Skeletal muscle tissue (tissue), 4 donors: ENCODE results near the gene NCF2. TPM values are rescaled to one million over a fixed set of nuclear protein-coding genes. Genes with fewer than 3 reads are reported as not detected.

Experiments
- H3K27ac ChIP-seq: one replicate; pipeline ENCODE4 v1.7.0; 2013; ENCODE audit warnings: mild to moderate bottlenecking, low read depth, low read length, inconsistent platforms
- H3K27me3 ChIP-seq, 3 donors: one replicate each; pipeline ENCODE4 v1.7.0; 2013; ENCODE audit warnings: low read length in 3 of 3; ENCODE audit not compliant: control insufficient read depth in 3 of 3, insufficient read depth in 3 of 3
- H3K36me3 ChIP-seq, 3 donors: one replicate each; pipeline ENCODE4 v1.7.0; 2013; ENCODE audit warnings: low read length in 3 of 3; ENCODE audit not compliant: control insufficient read depth in 3 of 3, insufficient read depth in 3 of 3
- H3K4me1 ChIP-seq, 3 donors: one replicate each; pipeline ENCODE4 v1.7.0; 2013; ENCODE audit warnings: low read length in 3 of 3, mild to moderate bottlenecking in 3 of 3; ENCODE audit not compliant: control insufficient read depth in 3 of 3, insufficient read depth in 3 of 3
- H3K4me3 ChIP-seq, 3 donors: one replicate each; pipeline ENCODE4 v1.7.0; 2013; ENCODE audit warnings: low read length in 3 of 3
- H3K9ac ChIP-seq, 3 donors: one replicate each; pipeline ENCODE4 v1.7.0; 2013; ENCODE audit warnings: low read length in 3 of 3, mild to moderate bottlenecking in 3 of 3, moderate library complexity in 2 of 3, low read depth in 1 of 3
- H3K9me3 ChIP-seq, 3 donors: one replicate each; pipeline ENCODE4 v1.7.0; 2013; ENCODE audit warnings: low read length in 3 of 3; ENCODE audit not compliant: control insufficient read depth in 3 of 3
- total RNA-seq: library from RNA; depleted of rRNA; stranded (reverse); fragments of >200 nt; gene quantifications from one replicate; pipeline ENCODE4 v1.2.3, GENCODE V29; 2014
- donor health status: Osteomylitis.

The NCF2 gene
- total RNA-seq, 1 donor from 2014 or later = 8.9 TPM

- no peaks in the 10 kb centered on the region for H3K27me3 ChIP-seq
- H3K9ac ChIP-seq = no peak overlapping the region
- H3K4me1 ChIP-seq = no peaks in the 10 kb centered on the region
- H3K27ac ChIP-seq = no peak overlapping the region
- H3K36me3 ChIP-seq = peaks cover 8 to 31% (median 25%) of the 10 kb centered on the region in 3 donors
- H3K4me3 ChIP-seq = no peak overlapping the region
- H3K9me3 ChIP-seq = no peaks in the 10 kb centered on the region
Measured at GRCh38 chr1:183516725-183517124, 73.5 kb downstream of the NCF2 start.

- no peaks in the 10 kb centered on the region for H3K27me3 ChIP-seq
- no peaks in the 10 kb centered on the region for H3K4me1 ChIP-seq
- H3K9me3 ChIP-seq = no peaks in the 10 kb centered on the region
- no peak overlapping the region for H3K9ac ChIP-seq
- H3K27ac ChIP-seq = no peak overlapping the region
- no peak overlapping the region for H3K4me3 ChIP-seq
- peaks cover 6 to 26% (median 19%) of the 10 kb centered on the region in 3 donors for H3K36me3 ChIP-seq
Measured at GRCh38 chr1:183515002-183515689, 75.1 kb downstream of the NCF2 start.

GRCh38 chr1:183514235-183514634 lies 76.0 kb downstream of the NCF2 start:
- no peaks in the 10 kb centered on the region for H3K9me3 ChIP-seq
- H3K4me3 ChIP-seq = no peak overlapping the region
- H3K27me3 ChIP-seq = no peaks in the 10 kb centered on the region
- peaks cover 0 to 1% (median 0%) of the 10 kb centered on the region in 3 donors for H3K4me1 ChIP-seq
- H3K9ac ChIP-seq = no peak overlapping the region
- no peak overlapping the region for H3K27ac ChIP-seq
- H3K36me3 ChIP-seq = peaks cover 6 to 24% (median 15%) of the 10 kb centered on the region in 3 donors

- Histone ChIP-seq H3K9ac (no peak overlapping the region), H3K9me3 (no peaks in the 10 kb centered on the region), H3K27ac (no peak overlapping the region), H3K4me3 (no peak overlapping the region), H3K36me3 (peaks cover 2 to 11% (median 3%) of the 10 kb centered on the region in 3 donors), H3K27me3 (no peaks in the 10 kb centered on the region), H3K4me1 (peaks cover 0 to 2% (median 0%) of the 10 kb centered on the region in 3 donors)
Measured at GRCh38 chr1:183512450-183512849, 77.8 kb downstream of the NCF2 start.

- Histone ChIP-seq H3K36me3 (no peaks in the 10 kb centered on the region), H3K4me3 (no peak overlapping the region)
Measured at GRCh38 chr1:183508694-183509093, 81.6 kb downstream of the NCF2 start.

GRCh38 chr1:183506561-183506960 lies 83.7 kb downstream of the NCF2 start:
- Histone ChIP-seq H3K4me3 (no peak overlapping the region), H3K4me1 (peaks cover 0 to 3% (median 2%) of the 10 kb centered on the region in 3 donors), H3K27me3 (no peaks in the 10 kb centered on the region), H3K9ac (no peak overlapping the region), H3K27ac (no peak overlapping the region), H3K36me3 (no peaks in the 10 kb centered on the region), H3K9me3 (no peaks in the 10 kb centered on the region)

More at GRCh38 chr1:183508694-183509093, 81.6 kb downstream of the NCF2 start:
- Histone ChIP-seq H3K9me3 (no peaks in the 10 kb centered on the region), H3K9ac (no peak overlapping the region), H3K27ac (no peak overlapping the region), H3K27me3 (no peaks in the 10 kb centered on the region), H3K4me1 (peaks cover 0 to 2% (median 0%) of the 10 kb centered on the region in 3 donors)

Other genes with a start within 250 kb of the NCF2 start
- 0.52 TPM for gene NMNAT2, start 172.1 kb downstream of the NCF2 start, total RNA-seq
- gene SMG7, start 118.0 kb downstream of the NCF2 start, total RNA-seq = 9.4 TPM
- gene ARPC5, start 45.3 kb upstream of the NCF2 start, total RNA-seq = 26.1 TPM
- gene APOBEC4, start 62.9 kb upstream of the NCF2 start, total RNA-seq = not detected
- gene RGL1, start 214.7 kb upstream of the NCF2 start, total RNA-seq = 28.2 TPM